Neural progenitor cell (in vitro differentiated cells): ENCODE data around the gene SERINC3. TPM values are rescaled to one million over a fixed set of nuclear protein-coding genes. Genes with fewer than 3 reads are reported as not detected.

Source experiments
- DNase-seq: peaks from one replicate; pipeline ENCODE4 v3.0.0-alpha.2; 2016; ENCODE audit warnings: low spot score
- H2AFZ ChIP-seq: fragments of 200-600 bp; sonication (generic); replicated peaks from 2 replicates; pipeline ENCODE4 v1.6.1; 2016; ENCODE audit warnings: antibody characterized with exemption
- H3F3A ChIP-seq: fragments of 200-600 bp; sonication (generic); 2 replicates; pipeline ENCODE4 v1.6.1; 2016; ENCODE audit warnings: antibody characterized with exemption, low read depth
- H3K27ac ChIP-seq: fragments of 200-600 bp; sonication (generic); 2 replicates; pipeline ENCODE4 v1.5.1; 2016; ENCODE audit warnings: mild to moderate bottlenecking
- H3K27me3 ChIP-seq: fragments of 200-600 bp; sonication (generic); 2 replicates; pipeline ENCODE4 v1.6.1; 2016; ENCODE audit warnings: mild to moderate bottlenecking, moderate library complexity
- H3K36me3 ChIP-seq: fragments of 200-600 bp; sonication (generic); 2 replicates; pipeline ENCODE4 v1.5.1; 2016
- H3K4me1 ChIP-seq: fragments of 200-600 bp; sonication (generic); 2 replicates; pipeline ENCODE4 v1.6.1; 2016; ENCODE audit warnings: mixed run types
- H3K4me2 ChIP-seq: fragments of 200-600 bp; sonication (generic); 2 replicates; pipeline ENCODE4 v1.6.1; 2016
- H3K4me3 ChIP-seq: fragments of 200-600 bp; sonication (generic); 2 replicates; pipeline ENCODE4 v1.5.1; 2016
- H3K79me2 ChIP-seq: fragments of 200-600 bp; sonication (generic); 2 replicates; pipeline ENCODE4 v1.6.1; 2016; ENCODE audit warnings: low read depth
- H3K9ac ChIP-seq: fragments of 200-600 bp; sonication (generic); 2 replicates; pipeline ENCODE4 v1.6.1; 2016
- H3K9me3 ChIP-seq: fragments of 200-600 bp; sonication (generic); 2 replicates; pipeline ENCODE4 v1.5.1; 2016; ENCODE audit warnings: low read depth
- H4K20me1 ChIP-seq: fragments of 200-600 bp; sonication (generic); 2 replicates; pipeline ENCODE4 v1.6.1; 2016; ENCODE audit warnings: low read depth
- H3K27ac Mint-ChIP-seq: 3 replicates; pipeline ENCODE4 v1.8.0; 2021; ENCODE audit warnings: mixed read lengths
- H3K27me3 Mint-ChIP-seq: 2 replicates; pipeline ENCODE4 v1.8.0; 2022; ENCODE audit warnings: low read depth, mild to moderate bottlenecking, inconsistent platforms, moderate library complexity, mixed read lengths; ENCODE audit not compliant: insufficient read depth
- H3K36me3 Mint-ChIP-seq: 3 replicates; pipeline ENCODE4 v1.8.0; 2021; ENCODE audit warnings: mixed read lengths
- H3K4me1 Mint-ChIP-seq: 3 replicates; pipeline ENCODE4 v1.8.0; 2021; ENCODE audit warnings: mixed read lengths
- H3K4me3 Mint-ChIP-seq: 3 replicates; pipeline ENCODE4 v1.8.0; 2021; ENCODE audit warnings: mild to moderate bottlenecking, moderate library complexity, mixed read lengths
- H3K9me3 Mint-ChIP-seq: 3 replicates; pipeline ENCODE4 v1.8.0; 2020; ENCODE audit warnings: mixed read lengths
- CTCF ChIP-seq: fragments of 200-600 bp; sonication (generic); IDR thresholded peaks from 2 replicates; pipeline ENCODE4 v1.5.1; 2017; ENCODE audit warnings: antibody characterized with exemption, mild to moderate bottlenecking
- EZH2 ChIP-seq: fragments of 200-600 bp; sonication (generic); IDR thresholded peaks from 2 replicates; pipeline ENCODE4 v1.6.1; 2017; ENCODE audit warnings: antibody characterized with exemption, mild to moderate bottlenecking, moderate library complexity
- EZH2phosphoT487 ChIP-seq: fragments of 200-600 bp; sonication (generic); IDR thresholded peaks from 2 replicates; pipeline ENCODE4 v1.6.1; 2017; ENCODE audit warnings: antibody characterized with exemption
- total RNA-seq: library from RNA; depleted of rRNA; stranded (reverse); fragments of >200 nt; gene quantifications from 2 replicates; pipeline ENCODE4 v1.2.3, GENCODE V29; 2015; ENCODE audit warnings: low replicate concordance

SERINC3 gene
- total RNA-seq, 1 donor from 2014 or later = 38.8 TPM

- Histone ChIP-seq H3K4me3 (no peak overlapping the region), H3K79me2 (no peaks in the 10 kb centered on the region), H3K27ac (no peak overlapping the region), H2AFZ (no peak overlapping the region), H3K36me3 (no peaks in the 10 kb centered on the region), H3K4me1 (no peaks in the 10 kb centered on the region), H3K4me2 (no peak overlapping the region), H3K27me3 (no peaks in the 10 kb centered on the region), H3K9ac (no peak overlapping the region), H3F3A (no peaks in the 10 kb centered on the region), H3K9me3 (no peaks in the 10 kb centered on the region), H4K20me1 (no peaks in the 10 kb centered on the region)
- Mint-ChIP-seq H3K27me3 (peaks cover 3% of the 10 kb centered on the region), H3K4me3 (no peak overlapping the region), H3K27ac (no peak overlapping the region), H3K36me3 (no peaks in the 10 kb centered on the region), H3K9me3 (no peaks in the 10 kb centered on the region), H3K4me1 (peaks cover 4% of the 10 kb centered on the region)
- DNase-seq = no peak
- TF ChIP-seq EZH2 = no peak
- TF ChIP-seq CTCF = no peak
- TF ChIP-seq EZH2phosphoT487 = no peak
Measured at GRCh38 chr20:44457016-44457415, 64.9 kb downstream of the SERINC3 start.

- TF ChIP-seq EZH2 (no peak), EZH2phosphoT487 (no peak)
- Histone ChIP-seq H3K27me3 (no peaks in the 10 kb centered on the region), H3K36me3 (no peaks in the 10 kb centered on the region), H3K4me3 (no peak overlapping the region), H3K4me2 (no peak overlapping the region), H2AFZ (no peak overlapping the region), H4K20me1 (no peaks in the 10 kb centered on the region), H3K4me1 (no peaks in the 10 kb centered on the region), H3K9ac (no peak overlapping the region), H3K9me3 (no peaks in the 10 kb centered on the region), H3K27ac (no peak overlapping the region), H3F3A (no peaks in the 10 kb centered on the region), H3K79me2 (no peaks in the 10 kb centered on the region)
- no peak overlapping the region for H3K27ac Mint-ChIP-seq
- no peak overlapping the region for H3K4me3 Mint-ChIP-seq
- no peaks in the 10 kb centered on the region for H3K9me3 Mint-ChIP-seq
- no peaks in the 10 kb centered on the region for H3K36me3 Mint-ChIP-seq
- peaks cover 3% of the 10 kb centered on the region for H3K27me3 Mint-ChIP-seq
- peaks cover 4% of the 10 kb centered on the region for H3K4me1 Mint-ChIP-seq
- DNase-seq = no peak
Measured at GRCh38 chr20:44456611-44457010, 65.3 kb downstream of the SERINC3 start.

- DNase-seq = no peak
- Histone ChIP-seq H4K20me1 (no peaks in the 10 kb centered on the region), H3K9ac (no peak overlapping the region), H3K4me2 (no peak overlapping the region), H3F3A (no peaks in the 10 kb centered on the region), H3K4me1 (no peaks in the 10 kb centered on the region), H3K79me2 (no peaks in the 10 kb centered on the region), H3K27ac (no peak overlapping the region), H3K36me3 (no peaks in the 10 kb centered on the region), H2AFZ (no peak overlapping the region), H3K4me3 (no peak overlapping the region), H3K9me3 (no peaks in the 10 kb centered on the region), H3K27me3 (no peaks in the 10 kb centered on the region)
- H3K27ac Mint-ChIP-seq = no peak overlapping the region
- H3K4me3 Mint-ChIP-seq = no peak overlapping the region
- H3K27me3 Mint-ChIP-seq = peaks cover 4% of the 10 kb centered on the region
- TF ChIP-seq CTCF = no peak
- TF ChIP-seq EZH2phosphoT487 = no peak
- no peak for TF ChIP-seq EZH2
- H3K9me3 Mint-ChIP-seq = no peaks in the 10 kb centered on the region
- no peaks in the 10 kb centered on the region for H3K36me3 Mint-ChIP-seq
- H3K4me1 Mint-ChIP-seq = no peaks in the 10 kb centered on the region
Measured at GRCh38 chr20:44455126-44455525, 66.7 kb downstream of the SERINC3 start.

- DNase-seq = no peak
- no peak overlapping the region for H3K4me2 ChIP-seq
- H4K20me1 ChIP-seq = no peaks in the 10 kb centered on the region
- no peak overlapping the region for H3K4me3 Mint-ChIP-seq
- no peaks in the 10 kb centered on the region for H3K36me3 Mint-ChIP-seq
- no peaks in the 10 kb centered on the region for H3K4me1 ChIP-seq
- no peaks in the 10 kb centered on the region for H3F3A ChIP-seq
- no peak overlapping the region for H3K27ac Mint-ChIP-seq
- H3K9me3 ChIP-seq = no peaks in the 10 kb centered on the region
- H3K4me3 ChIP-seq = no peak overlapping the region
- H3K27me3 Mint-ChIP-seq = peaks cover 4% of the 10 kb centered on the region
- H3K9me3 Mint-ChIP-seq = no peaks in the 10 kb centered on the region
- TF ChIP-seq EZH2 = no peak
- TF ChIP-seq EZH2phosphoT487 = no peak
- TF ChIP-seq CTCF = no peak
- H3K4me1 Mint-ChIP-seq = no peaks in the 10 kb centered on the region
- no peak overlapping the region for H2AFZ ChIP-seq
- no peaks in the 10 kb centered on the region for H3K36me3 ChIP-seq
- no peaks in the 10 kb centered on the region for H3K27me3 ChIP-seq
- H3K79me2 ChIP-seq = no peaks in the 10 kb centered on the region
- no peak overlapping the region for H3K27ac ChIP-seq
- no peak overlapping the region for H3K9ac ChIP-seq
Measured at GRCh38 chr20:44454306-44454963, 67.4 kb downstream of the SERINC3 start.
